GM21381 (cell line): ENCODE data around the gene PMVK.

ENCODE experiments used
- ATAC-seq: cut with Tn5 transposase; IDR thresholded peaks from one replicate; pipeline ENCODE4 v1.9.1; 2021; ENCODE audit warnings: mild to moderate bottlenecking, moderate library complexity; ENCODE audit not compliant: unreplicated experiment

Gene PMVK

DNA sequence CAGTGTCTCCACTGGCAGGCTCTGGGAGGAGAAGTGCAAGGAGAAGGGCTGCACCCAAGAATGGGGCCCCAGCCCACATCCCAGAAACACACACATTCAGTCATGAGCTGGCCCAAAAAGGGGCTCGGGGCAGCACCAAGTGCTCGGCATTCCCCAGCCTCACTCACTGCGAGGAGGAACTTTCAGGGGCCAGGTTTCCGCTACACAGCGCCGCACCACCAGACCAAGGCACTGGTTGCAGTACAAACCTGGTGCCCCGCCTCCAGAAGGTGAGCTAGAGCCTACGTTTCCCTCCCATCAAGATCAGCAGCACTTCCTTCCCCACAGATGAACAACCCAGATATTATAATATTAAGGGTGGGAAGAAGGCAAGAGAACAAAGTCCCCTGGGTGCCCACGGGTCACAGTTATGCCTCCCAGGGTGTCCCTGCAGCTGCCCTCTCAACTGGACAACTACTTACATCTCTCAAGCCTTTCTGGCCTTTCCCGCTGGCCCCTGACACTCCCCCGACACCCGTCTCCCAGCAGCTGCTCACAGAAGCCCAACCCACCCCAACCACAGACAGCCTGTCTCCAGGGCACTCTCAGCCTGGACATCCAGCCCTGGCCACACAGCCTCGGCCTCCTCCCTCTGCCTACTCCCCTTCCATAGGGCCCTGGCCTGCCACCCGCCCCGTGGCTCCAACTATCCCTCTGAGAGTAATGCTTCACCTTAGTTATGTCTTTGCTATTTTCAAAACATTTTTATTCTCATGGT, 15.6 kb upstream of the PMVK start:
- no peak for ATAC-seq

DNA sequence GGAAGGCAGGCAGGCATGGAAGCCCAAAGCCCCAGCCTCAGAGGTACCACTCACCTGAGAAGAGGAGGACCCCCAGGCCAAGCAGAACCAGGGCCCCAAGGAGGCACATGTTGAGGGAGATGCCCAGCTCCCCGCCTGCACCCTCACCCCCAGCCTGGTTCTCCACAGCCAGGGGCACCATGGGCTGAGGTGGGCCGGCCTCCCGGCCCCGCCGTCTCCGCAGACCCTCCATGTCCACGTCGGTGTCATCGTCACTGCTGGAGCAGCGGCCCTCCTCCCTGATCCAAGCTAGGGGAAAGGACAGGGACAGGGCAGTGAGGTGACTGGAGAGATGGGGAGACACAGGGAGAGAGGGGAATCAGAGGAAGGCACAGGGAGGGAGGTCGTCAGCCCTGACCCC, 11.6 kb upstream of the PMVK start:
- no peak for ATAC-seq

DNA sequence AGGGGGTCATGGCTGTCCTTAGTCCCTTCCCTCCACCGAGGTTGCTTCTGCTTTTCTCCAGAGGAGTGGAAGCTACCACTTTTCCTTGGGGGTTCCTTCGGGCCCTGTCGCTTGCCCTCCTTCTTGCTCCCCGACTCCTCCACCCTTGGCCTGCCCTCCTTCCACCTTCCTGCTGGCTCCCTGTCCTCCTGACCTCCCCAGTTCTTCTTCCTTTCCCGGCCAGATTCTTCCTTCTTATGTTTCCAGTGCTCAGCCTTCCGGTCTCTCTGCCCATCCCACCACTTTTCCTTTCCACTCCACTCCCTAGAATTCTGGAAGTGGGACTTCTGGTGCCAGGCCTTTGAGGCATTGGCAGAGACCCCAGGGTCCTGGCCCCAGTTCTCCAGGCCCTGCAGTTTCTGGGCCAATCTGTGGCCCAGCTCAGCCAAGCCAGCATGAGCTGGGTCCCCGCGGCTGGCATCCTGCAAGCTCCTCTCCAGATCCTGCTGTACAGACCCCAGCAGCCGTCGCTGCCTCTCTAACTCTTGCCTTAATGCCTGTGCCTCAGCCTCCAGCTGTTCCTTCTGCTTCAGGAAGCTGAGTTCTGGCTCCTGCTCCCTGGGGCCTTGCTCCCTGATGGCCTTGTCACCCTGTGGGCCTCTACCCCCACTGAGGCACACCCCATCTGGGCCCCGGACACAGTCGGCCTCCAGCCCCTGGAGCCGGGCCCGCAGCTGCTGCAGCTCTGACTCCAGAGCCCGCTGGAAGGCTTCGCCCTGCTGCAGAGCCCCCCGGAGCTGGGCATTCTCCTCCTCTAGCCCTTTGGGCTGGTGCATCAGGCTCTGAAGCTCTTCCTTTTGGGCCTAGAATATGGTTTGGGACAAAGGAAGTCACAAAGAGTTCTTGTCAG, 9.7 kb upstream of the PMVK start:
- no peak for ATAC-seq

DNA sequence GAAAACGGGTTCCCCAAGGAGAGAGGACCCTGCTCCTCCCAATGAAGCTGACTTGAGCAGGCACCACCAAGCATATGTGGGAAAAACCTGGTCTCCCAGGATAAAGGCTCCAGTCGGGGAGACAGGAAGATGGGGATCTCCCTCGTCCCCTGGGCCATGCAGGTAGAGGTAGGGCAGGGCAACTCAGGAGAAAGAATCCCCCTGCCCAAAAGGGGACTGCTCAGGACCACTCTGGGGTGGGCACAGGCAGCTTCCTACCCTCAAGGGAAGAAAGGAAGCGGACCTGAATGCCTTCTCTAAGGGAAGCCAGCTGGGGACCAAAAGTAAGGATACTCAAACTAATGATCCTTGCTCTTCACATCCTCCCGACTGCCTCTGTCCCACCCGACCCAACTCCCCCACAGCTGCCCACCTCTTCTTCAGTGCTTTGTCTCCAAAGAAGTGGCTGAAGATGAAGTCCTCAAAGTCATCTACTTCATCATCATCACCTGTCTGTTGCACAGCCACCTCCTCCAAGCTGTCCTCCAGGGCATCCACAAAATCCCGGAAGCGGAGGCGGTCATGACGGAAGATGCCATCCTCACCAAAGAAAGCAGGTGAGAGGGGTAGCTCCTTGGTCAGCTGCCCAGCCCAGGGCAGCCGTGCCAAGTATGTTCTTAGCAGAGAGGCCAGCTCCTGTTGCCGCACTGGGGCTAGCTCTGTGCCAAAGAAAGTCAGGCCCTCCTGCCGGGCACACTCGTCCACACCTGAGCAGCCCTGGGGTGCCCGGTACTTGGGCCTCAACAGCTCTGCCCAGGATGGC, 8.8 kb upstream of the PMVK start:
- no peak for ATAC-seq

DNA sequence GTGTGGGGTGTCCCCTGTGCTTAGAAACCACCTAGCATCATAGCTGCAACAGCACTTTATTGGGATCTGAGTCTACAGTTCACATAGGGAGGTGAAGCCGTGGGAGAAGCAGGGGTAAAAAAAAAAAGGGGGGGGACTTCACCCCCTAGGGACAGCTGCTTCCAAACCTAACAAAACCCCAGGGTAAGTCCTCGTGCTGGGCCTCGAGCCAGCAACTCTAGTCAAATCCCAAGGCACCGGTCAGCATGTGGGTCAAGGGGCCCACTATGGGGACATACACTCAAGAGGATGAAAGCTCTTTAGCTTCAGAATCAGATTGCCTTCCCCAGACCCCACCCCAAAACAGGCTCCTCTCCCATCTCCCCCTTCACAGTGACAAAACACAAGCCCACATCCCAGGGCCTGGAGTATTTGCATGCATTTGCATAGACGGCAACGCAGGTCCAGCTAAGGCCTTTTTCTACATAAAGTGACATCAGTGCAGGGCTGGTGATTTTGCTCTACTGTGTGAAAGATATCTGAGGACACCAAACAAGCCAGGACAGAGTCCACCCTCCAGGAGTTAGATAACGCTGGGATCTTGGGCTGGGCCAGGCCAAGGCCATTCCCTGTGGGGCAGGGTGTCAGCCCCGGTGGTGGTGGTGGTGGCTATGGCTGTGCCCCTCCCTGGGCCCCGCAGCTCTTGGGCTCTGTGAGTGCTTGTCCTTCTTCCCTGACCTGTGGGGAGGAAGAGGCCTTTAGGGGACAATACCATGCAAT, 8.1 kb upstream of the PMVK start:
- no peak for ATAC-seq

DNA sequence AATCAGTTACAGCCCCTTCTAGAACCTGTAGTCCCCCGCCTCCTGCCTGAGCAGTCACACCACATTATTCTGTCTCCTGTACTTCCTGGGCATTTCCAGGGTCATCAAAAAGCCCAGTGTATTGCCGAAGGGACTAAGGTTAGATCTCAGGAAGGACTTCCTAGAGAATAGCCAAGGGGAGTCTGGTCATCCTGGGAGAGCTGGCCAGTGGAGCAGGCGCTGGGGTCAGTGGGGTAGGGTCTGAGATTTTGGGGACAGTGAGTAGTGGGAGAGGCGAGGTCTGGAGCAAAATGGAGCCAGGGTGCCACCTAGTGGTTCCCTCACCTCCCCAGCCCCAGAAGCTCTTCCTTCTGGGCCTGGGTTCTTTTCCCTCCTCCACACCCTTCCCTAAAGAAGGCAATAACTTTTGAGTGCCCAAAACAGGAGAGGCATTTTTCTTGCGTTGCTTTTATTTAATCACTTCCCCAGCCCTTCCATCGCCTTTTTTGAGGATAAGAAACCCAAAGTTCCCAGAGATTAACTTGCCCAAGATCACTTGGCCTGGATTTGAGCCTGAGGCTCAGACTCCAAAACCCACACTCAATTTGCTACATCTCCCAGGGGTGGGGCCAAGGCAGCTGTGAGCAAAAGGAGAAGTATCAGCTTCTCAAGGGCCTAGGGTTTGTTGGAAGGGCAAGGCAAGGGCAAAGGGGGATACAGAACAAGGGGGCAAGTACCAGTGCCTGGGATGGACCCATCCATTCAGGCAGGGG, 7.3 kb upstream of the PMVK start:
- ATAC-seq = no peak

DNA sequence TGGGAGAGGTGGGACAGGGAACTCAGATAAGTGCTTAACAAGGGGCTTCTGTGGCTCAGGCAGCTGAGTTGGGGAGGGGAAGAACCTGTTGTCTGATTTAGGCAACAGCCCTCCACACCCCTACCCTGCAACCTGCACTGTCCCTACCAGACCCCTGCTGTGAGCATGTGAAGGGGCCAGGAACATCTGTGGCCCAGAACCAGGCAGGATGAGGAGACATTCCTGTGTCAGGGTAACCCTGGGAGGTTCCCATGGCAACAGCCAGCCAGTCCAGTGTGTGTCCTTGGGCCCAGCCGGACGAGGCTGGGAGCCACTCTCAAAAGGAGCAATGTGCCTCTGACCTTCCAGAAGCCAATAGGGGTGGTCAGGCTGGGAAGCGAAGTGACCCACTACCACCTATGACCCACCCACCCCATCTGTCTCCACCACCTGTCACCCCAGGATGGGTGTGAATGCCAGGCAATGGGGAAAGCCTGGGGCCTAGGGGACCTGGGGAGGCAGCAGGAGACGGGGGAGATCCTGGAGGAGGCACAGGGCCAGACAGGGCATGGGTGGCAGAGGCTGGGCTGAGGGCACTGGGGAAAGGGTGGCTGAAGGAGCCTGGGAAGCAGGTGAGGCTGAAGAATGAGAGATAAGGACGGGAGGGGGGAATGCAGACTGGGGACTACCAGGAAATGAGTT, 5.0 kb upstream of the PMVK start:
- ATAC-seq = no peak

DNA sequence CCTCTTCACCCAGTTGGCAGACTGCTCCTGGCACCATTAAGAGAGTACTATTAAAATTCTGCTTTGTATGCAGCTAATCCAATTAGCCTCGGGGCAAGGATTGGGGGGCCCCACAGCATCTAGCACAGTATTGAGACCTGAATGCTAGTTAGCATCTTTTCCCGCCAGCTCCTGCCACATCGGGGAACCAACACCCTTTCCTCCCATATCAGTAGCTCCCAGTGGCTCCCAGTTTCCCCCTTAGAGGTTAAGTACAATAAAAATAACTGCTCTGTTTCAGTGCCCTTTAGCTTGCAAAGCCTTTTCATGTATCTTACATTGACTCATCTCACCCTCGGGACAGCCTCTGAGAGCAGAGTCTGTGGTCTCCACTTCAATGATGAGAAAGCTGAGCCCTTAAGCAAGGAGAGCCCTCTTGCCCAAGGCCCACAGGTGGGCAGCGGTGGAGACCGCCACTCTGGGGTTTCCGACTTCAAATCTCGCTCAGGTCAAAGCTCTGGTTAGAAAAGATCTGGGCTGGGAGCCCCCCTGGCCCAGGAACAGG, 4.2 kb upstream of the PMVK start:
- ATAC-seq = no peak

DNA sequence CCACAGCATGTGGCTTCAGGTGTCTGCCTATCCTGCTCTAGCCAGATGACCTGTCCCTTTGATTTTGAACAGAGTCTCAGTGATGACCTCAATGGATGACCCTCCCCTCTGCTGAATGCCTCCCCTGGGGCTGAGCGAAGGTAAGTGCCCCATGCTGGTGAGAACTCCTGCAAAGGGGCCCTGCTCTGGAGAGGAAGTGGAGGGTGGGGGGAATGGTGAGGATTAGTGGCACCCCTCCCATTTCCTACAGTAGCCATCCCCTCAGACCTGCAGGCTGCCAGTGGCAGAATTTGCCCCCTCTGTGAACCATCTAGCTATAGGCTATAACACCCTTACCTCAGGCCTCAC, 3.7 kb upstream of the PMVK start:
- no peak for ATAC-seq

DNA sequence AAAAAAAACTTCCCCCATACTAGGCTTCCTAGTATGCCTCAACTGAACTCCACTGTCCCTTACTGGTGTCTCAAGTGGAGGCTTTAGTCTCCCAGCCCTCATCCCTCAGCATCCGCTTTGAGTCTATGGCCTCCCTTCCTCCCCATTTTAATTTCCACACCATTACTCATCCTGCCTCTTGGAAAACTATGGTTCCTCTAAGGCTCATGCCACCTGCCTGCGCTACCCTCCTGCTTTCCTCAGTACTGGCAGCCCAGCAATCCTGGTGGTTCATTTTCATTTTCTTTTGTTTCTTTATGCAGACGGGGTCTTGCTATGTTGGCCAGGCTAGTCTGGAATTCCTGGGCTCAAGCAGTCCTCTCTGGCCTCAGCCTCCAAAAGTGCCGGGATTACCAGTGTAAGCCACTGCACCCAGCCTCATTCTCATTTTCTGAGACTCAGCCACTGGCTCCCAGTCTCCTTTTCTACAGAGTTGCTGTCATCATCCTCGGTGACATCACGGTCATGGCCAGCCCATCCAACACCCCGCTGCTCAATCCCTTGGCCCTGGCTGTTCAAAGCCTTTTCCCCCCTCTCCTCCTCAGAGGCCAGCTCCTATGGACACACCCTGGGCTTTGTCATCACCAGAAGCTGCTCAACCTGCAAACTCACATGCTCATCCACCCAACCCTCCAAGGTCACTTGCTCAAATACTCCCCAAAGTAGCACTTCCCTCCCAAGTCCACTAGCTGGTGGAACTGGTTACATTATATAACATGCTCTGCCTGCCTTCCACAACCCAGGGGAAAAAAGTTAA, 2.3 kb upstream of the PMVK start:
- no peak for ATAC-seq

DNA sequence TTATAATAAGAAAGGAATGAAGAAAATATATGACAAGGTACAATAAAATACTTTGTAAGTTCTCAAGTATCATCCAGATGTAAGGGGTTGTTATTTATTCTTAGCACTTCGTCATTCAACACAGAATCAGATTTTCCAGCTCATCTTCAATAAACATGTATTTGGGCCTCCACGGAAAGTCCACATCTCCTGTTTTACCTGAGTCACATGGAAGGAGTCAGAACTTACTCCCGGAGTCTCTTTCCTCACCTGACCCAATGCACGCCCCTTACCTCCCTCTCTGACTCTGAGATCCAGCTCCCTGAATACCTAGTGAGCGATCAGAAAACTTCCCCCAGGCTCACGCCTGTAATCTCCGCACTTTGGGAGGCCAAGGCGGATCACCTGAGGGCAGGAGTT, 1.5 kb upstream of the PMVK start:
- no peak for ATAC-seq

DNA sequence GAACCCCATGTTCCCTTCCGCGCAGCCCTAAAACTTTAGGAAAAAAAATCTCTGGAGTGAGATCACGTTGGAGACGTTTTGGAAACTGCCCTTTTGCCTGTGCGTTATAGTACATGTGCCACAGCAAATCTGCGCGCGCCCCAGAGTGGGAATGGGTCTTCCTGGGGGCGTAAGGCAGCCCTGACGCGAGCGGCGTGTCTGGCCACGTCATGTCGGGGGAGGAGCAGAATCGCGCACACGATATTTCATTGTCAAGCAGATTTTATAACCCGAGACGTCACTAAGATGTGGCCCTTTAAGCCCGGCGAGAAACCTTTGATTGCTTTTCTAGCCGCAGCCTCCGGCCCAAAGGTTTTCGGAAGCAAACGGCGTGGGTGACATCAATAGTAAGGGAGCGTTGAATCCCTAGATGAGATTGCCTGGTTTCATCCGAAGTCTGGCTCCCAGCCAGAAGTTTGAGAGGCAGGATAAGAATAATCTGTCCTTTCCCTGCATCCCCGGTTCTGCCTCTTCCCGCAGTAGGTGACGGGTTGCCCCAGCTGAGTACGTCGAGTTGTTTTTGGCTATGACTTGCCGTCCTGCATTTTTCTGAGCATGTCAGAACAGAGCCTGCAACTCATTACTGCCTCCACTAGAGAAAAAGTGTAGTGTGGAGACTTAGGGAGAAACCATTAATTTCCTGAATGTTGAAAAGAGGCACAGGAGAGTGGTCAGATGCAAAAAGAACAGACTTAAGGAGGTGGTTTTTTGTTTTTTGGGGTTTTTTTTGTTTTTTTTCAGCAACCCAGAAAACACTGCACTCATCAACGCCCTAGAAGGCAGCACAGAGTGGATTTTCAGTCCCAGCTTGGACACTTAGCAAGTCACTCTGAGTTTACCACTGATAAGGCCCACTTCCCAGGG, 817 bp upstream of the PMVK start:
- ATAC-seq = peak; percentile 55

DNA sequence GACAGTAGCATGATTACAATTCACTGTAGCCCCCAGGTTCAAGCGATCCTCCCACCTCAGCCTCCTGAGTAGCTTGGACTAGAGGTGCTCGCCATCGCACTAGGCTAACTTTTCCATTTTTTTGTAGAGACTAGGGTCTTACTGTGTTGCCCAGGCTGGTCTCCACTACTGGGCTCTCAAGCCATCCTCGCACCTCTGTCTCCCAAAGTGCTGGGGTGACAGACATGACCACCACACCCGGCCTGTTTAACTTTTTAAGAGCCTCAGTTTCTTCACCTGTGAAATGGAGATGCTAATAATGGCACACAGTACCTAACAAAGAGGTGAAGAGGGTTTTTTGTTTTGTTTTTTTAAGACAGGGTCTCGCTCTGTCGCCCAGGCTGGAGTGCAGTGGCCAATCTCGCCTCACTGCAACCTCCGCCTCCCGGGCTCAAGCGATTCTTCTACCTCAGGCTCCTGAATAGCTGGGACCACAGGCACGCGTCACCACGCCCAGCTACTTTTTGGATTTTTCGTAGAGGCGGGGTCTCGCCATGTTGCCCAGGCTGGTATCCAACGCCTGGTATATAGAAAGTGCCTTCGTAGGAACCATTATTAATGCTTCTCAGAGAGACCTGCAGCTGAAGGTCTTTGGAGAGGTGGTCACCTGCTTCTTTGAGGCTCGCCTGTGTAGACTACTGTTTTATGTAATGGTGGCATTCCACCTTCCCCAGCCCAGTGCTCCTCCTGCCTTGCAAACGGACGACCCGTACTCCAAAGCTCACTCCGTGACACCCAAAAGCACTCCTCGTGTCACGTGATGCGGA, 567 bp downstream of the PMVK start:
- ATAC-seq = no peak

DNA sequence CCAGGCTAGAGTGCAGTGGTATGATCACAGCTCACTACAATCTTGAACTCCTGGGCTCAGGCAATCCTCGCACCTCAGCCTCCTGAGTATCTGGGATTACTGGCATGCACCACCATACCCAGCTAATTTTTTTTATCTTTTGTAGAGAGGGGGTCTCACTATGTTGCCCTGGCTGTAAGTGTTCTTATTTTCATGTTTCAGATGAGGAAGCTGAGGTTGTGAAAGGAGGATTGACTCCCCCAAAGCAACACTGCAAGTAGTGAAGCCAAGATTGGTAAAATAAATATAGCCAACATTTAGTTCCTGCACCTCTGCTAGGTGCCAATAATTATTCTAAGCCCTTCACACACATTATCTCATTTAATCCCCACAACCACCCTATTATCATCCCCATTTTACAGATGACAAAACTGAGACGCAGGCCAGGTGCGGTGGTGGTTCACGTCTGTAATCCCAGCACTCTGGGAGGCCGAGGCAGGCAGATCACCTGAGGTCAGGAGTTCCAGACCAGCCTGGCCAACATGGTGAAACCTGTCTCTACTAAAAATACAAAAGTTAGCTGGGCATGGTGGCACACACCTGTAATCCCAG, 2.1 kb downstream of the PMVK start:
- ATAC-seq = no peak

DNA sequence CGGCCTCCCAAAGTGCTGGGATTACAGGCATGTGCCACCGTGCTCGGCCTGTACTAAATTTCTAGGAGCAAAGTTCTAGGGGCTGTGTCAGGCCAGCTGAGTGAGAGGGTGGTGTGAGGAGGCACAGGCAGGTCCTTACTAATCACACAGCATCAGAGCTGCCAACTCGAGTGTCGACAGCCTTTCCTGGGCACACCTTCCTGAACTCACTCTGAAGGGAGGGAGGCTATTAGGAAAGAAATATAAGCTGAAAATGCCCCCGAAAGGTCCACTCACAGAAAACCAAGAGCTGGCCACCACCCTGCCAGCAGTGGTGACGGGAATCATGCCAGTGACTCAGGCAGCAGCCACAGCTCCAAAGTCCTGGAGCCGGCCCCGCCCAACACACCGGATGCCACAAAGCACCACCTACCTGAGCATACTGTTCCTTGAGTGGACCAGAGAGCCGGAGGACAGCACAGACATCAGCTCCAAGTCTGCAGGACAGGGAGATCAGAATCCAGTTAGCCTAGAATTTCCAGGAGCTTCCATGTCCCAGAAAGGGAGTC, 4.5 kb downstream of the PMVK start:
- no peak for ATAC-seq

DNA sequence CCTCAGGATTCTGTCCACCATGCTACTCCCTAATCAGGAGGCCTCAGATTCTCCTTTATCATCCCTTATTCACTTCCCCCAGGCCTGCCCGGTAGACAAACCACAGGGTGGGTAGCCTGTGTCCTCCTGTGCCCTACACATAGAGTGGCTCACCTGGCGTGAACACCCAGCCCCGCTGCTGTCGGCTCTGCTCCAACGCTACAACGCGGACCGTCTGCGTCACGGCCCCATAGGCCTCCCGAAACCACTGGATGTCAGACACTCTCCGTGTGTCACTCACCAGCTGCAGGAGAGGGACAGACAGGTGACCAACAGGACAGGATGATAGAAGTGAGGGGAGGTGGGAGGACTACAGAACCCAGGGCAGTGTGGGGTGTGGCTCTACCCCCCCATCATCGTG, 10.3 kb downstream of the PMVK start:
- no peak for ATAC-seq
